Peyer's patch (tissue), 4 donors: ENCODE data around the gene SH3D21. TPM values are rescaled to one million over a fixed set of nuclear protein-coding genes. Genes with fewer than 3 reads are reported as not detected.

Experiments
- DNase-seq, 3 donors: peaks; one replicate each; pipeline ENCODE4 v3.0.0-alpha.2; 2017 to 2019
- H3K27ac ChIP-seq, 4 donors: fragments of 200-600 bp; sonication (generic); one replicate each; pipeline ENCODE4 v1.5.1; 2016 to 2019
- H3K27me3 ChIP-seq, 2 donors: fragments of 200-600 bp; sonication (generic); one replicate each; pipeline ENCODE4 v1.5.1; 2019
- H3K36me3 ChIP-seq, 3 donors: fragments of 200-600 bp; sonication (generic); one replicate each; pipeline ENCODE4 v1.5.1; 2016 to 2019
- H3K4me1 ChIP-seq, 4 donors: fragments of 200-600 bp; sonication (generic); one replicate each; pipeline ENCODE4 v1.5.1; 2016 to 2019
- H3K4me3 ChIP-seq, 4 donors: fragments of 200-600 bp; sonication (generic); 1 replicate in 3 of 4; 2 replicates in 1 of 4; pipeline ENCODE4 v1.5.1; 2016 to 2019; ENCODE audit warnings: mild to moderate bottlenecking in 1 of 4
- H3K9me3 ChIP-seq, 4 donors: fragments of 200-600 bp; sonication (generic); one replicate each; pipeline ENCODE4 v1.5.1; 2016 to 2019; ENCODE audit warnings: mild to moderate bottlenecking in 1 of 4
- POLR2A ChIP-seq, 2 donors: fragments of 450-650 bp; IDR thresholded peaks; one replicate each; pipeline ENCODE4 v1.5.1; 2017; ENCODE audit warnings: antibody characterized with exemption in 2 of 2, mild to moderate bottlenecking in 2 of 2, moderate library complexity in 2 of 2
- total RNA-seq, 4 donors: library from RNA; depleted of rRNA; stranded (reverse); fragments of >200 nt; gene quantifications; one replicate each; pipeline ENCODE4 v1.1.0, GENCODE V29; 2016
- TF ChIP-seq, protein P1 (sequence below), 6 experiments: fragments of 450-650 bp in 4 of 6; fragments of 200-600 bp in 2 of 6; sonication (generic) in 1 of 6; IDR thresholded peaks; one replicate each; pipeline ENCODE4 v1.5.1; 2017 to 2019; ENCODE audit warnings: antibody characterized with exemption in 6 of 6, mild to moderate bottlenecking in 3 of 6, moderate library complexity in 1 of 6

SH3D21 gene
- total RNA-seq, 4 donors from 2014 or later = 20.6 to 75.9 (median 24.8) TPM

DNA sequence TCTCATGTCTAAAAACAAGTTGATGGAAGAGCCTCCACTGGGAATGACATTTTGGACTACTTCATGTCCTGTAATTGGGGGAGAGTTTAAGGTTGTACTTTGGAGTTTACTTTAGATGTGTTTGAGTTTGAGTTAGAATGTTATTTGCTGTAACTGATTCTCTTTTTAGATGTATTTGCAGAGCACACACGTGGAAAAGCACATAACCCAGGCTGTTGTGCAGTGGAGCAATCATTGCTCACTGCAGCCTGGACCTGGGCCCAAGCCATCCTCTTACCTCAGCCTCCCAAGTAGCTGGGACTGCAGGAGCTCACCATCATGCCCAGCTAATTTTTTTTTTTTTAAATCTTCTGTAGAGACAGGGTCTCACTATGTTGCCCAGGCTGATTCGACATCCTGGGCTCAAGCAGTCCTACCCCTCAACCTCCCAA is 36.7 kb upstream of the SH3D21 start:
- H3K4me1 ChIP-seq = no peaks in the 10 kb centered on the region
- no peak overlapping the region for H3K4me3 ChIP-seq
- H3K36me3 ChIP-seq = peaks cover 0 to 26% (median 0%) of the 10 kb centered on the region in 3 donors
- H3K27me3 ChIP-seq = no peaks in the 10 kb centered on the region
- TF ChIP-seq, protein P1, sequence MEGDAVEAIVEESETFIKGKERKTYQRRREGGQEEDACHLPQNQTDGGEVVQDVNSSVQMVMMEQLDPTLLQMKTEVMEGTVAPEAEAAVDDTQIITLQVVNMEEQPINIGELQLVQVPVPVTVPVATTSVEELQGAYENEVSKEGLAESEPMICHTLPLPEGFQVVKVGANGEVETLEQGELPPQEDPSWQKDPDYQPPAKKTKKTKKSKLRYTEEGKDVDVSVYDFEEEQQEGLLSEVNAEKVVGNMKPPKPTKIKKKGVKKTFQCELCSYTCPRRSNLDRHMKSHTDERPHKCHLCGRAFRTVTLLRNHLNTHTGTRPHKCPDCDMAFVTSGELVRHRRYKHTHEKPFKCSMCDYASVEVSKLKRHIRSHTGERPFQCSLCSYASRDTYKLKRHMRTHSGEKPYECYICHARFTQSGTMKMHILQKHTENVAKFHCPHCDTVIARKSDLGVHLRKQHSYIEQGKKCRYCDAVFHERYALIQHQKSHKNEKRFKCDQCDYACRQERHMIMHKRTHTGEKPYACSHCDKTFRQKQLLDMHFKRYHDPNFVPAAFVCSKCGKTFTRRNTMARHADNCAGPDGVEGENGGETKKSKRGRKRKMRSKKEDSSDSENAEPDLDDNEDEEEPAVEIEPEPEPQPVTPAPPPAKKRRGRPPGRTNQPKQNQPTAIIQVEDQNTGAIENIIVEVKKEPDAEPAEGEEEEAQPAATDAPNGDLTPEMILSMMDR (IDR thresholded peaks at IDR 0.05) = no peak
- TF ChIP-seq POLR2A (IDR thresholded peaks at IDR 0.05) = no peak
- H3K27ac ChIP-seq = no peak overlapping the region
- no peak for DNase-seq
- no peaks in the 10 kb centered on the region for H3K9me3 ChIP-seq

GRCh38 chr1:36273024-36273423 is 33.1 kb upstream of the SH3D21 start:
- Histone ChIP-seq H3K27me3 (no peaks in the 10 kb centered on the region), H3K27ac (no peak overlapping the region), H3K9me3 (no peaks in the 10 kb centered on the region), H3K36me3 (peaks cover 0 to 29% (median 0%) of the 10 kb centered on the region in 3 donors), H3K4me3 (no peak overlapping the region), H3K4me1 (no peaks in the 10 kb centered on the region)
- DNase-seq = no peak
- TF ChIP-seq, protein P1 (IDR thresholded peaks at IDR 0.05) = no peak
- TF ChIP-seq POLR2A (IDR thresholded peaks at IDR 0.05) = no peak

DNA sequence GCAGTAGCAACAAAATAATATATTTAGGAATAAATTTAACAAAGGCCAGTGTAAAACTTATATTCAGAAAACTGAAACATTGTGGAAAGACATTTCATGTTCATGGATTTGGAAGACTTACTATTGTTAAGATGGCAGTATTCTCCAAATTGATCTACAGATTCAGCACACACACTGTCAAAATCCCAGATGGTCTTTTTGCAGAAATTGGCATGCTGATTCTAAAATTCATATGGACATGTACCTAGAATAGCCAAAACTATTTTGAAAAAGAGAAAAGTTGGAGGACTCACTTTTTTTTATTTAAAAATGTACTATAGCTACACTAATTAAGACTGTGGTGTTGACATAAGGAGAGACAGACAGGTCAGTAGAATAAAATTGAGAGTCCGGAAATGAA is 32.0 kb upstream of the SH3D21 start:
- DNase-seq = no peak
- TF ChIP-seq, protein P1 (IDR thresholded peaks at IDR 0.05) = no peak
- no peak for TF ChIP-seq POLR2A (IDR thresholded peaks at IDR 0.05)
- Histone ChIP-seq H3K36me3 (peaks cover 0 to 29% (median 0%) of the 10 kb centered on the region in 3 donors), H3K4me1 (no peaks in the 10 kb centered on the region), H3K4me3 (no peak overlapping the region), H3K9me3 (no peaks in the 10 kb centered on the region), H3K27ac (no peak overlapping the region), H3K27me3 (no peaks in the 10 kb centered on the region)

DNA sequence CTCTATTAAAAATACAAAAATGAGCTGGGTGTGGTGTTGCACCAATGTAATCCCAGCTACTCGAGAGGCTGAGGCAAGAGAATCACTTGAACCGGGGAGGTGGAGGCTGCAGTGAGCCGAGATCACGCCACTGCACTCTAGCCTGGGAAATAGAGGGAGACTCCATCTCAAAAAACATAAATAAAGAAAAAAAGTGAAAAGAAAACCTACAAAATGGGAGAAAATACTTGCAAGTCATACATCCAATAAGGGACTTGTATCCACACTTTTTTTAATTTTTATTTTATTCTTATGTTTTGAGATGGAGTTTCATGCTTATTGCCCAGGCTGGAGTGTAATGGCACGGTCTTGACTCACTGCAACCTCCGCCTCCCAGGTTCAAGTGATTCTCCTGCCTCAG is 29.5 kb upstream of the SH3D21 start:
- Histone ChIP-seq H3K36me3 (peaks cover 0 to 16% (median 0%) of the 10 kb centered on the region in 3 donors), H3K27me3 (no peaks in the 10 kb centered on the region), H3K27ac (no peak overlapping the region), H3K4me3 (no peak overlapping the region), H3K9me3 (no peaks in the 10 kb centered on the region), H3K4me1 (peaks cover 0 to 11% (median 0%) of the 10 kb centered on the region in 4 donors)
- no peak for TF ChIP-seq POLR2A (IDR thresholded peaks at IDR 0.05)
- TF ChIP-seq, protein P1 (IDR thresholded peaks at IDR 0.05) = no peak
- DNase-seq = no peak

DNA sequence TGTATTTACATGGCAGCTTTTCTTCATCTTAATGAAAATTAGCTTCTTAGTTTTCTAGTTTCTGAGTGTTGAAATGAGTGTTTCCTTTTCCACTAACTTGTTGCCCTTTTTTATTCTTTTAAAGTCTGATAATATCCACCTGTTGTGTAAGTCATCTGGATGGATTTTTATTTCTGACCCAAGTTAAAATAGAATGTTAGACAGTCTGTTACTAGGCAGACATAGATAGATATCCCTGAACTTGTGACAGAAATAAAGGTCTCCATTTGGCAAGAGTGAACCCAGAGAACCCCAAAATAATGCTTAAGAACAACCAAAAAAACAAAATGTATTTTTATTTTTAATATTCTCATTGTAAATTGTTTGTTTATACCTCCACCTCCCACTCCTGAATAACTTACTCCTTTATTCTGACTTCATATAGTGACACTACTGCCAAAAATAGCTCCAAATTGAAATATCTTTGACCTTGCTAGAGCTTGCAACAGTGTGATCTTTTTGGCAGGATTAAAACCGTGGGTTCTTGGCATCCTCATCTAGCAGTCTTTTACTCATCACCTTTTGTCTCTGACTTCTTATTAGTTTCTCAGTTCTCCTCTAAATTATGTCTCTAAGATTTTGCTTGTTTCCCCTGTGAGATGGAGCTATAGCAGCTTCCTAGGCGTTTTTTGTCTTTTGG is 26.9 kb upstream of the SH3D21 start:
- Histone ChIP-seq H3K36me3 (peaks cover 0 to 20% (median 0%) of the 10 kb centered on the region in 3 donors), H3K4me1 (peaks cover 0 to 11% (median 0%) of the 10 kb centered on the region in 4 donors), H3K27me3 (no peaks in the 10 kb centered on the region), H3K27ac (peak overlapping the region in 1 of 4 donors; percentile 28), H3K4me3 (no peak overlapping the region), H3K9me3 (no peaks in the 10 kb centered on the region)
- no peak for DNase-seq
- no peak for TF ChIP-seq POLR2A (IDR thresholded peaks at IDR 0.05)
- TF ChIP-seq, protein P1 (IDR thresholded peaks at IDR 0.05) = no peak
